GM21576 (cell line): ENCODE results near the gene SMIM31.

Experiments
- ATAC-seq: cut with Tn5 transposase; IDR thresholded peaks from one replicate; pipeline ENCODE4 v1.9.1; 2021; ENCODE audit warnings: mild to moderate bottlenecking, moderate library complexity; ENCODE audit not compliant: unreplicated experiment

SMIM31 gene

GRCh38 chr4:164780839-164781238, 26.9 kb downstream of the SMIM31 start:
- ATAC-seq: no peak

GRCh38 chr4:164783976-164784375, 30.0 kb downstream of the SMIM31 start:
- ATAC-seq: no peak

- ATAC-seq: no peak
Measured at GRCh38 chr4:164789047-164789446, 35.1 kb downstream of the SMIM31 start.

- no peak for ATAC-seq
Measured at GRCh38 chr4:164790249-164790648, 36.3 kb downstream of the SMIM31 start.

- ATAC-seq: no peak
Measured at GRCh38 chr4:164799410-164799809, 45.5 kb downstream of the SMIM31 start.

GRCh38 chr4:164800786-164801185, 46.9 kb downstream of the SMIM31 start:
- no peak for ATAC-seq

- no peak for ATAC-seq
Measured at GRCh38 chr4:164802301-164802901, 48.5 kb downstream of the SMIM31 start.

- ATAC-seq: no peak
Measured at GRCh38 chr4:164803702-164804101, 49.8 kb downstream of the SMIM31 start.

GRCh38 chr4:164807611-164808010, 53.7 kb downstream of the SMIM31 start:
- no peak for ATAC-seq

GRCh38 chr4:164813554-164813953, 59.6 kb downstream of the SMIM31 start:
- no peak for ATAC-seq

GRCh38 chr4:164815711-164816110, 61.8 kb downstream of the SMIM31 start:
- ATAC-seq: no peak

GRCh38 chr4:164819366-164819765, 65.4 kb downstream of the SMIM31 start:
- ATAC-seq: no peak

- ATAC-seq: no peak
Measured at GRCh38 chr4:164821711-164822110, 67.8 kb downstream of the SMIM31 start.

- ATAC-seq: no peak
Measured at GRCh38 chr4:164824581-164824980, 70.7 kb downstream of the SMIM31 start.

GRCh38 chr4:164828955-164829354, 75.0 kb downstream of the SMIM31 start:
- no peak for ATAC-seq

GRCh38 chr4:164846566-164846965, 92.6 kb downstream of the SMIM31 start:
- no peak for ATAC-seq

GRCh38 chr4:164847016-164847415, 93.1 kb downstream of the SMIM31 start:
- ATAC-seq: no peak

- no peak for ATAC-seq
Measured at GRCh38 chr4:164847967-164848649, 94.2 kb downstream of the SMIM31 start.
